ENCODE data around the gene CPNE2.

DNA sequence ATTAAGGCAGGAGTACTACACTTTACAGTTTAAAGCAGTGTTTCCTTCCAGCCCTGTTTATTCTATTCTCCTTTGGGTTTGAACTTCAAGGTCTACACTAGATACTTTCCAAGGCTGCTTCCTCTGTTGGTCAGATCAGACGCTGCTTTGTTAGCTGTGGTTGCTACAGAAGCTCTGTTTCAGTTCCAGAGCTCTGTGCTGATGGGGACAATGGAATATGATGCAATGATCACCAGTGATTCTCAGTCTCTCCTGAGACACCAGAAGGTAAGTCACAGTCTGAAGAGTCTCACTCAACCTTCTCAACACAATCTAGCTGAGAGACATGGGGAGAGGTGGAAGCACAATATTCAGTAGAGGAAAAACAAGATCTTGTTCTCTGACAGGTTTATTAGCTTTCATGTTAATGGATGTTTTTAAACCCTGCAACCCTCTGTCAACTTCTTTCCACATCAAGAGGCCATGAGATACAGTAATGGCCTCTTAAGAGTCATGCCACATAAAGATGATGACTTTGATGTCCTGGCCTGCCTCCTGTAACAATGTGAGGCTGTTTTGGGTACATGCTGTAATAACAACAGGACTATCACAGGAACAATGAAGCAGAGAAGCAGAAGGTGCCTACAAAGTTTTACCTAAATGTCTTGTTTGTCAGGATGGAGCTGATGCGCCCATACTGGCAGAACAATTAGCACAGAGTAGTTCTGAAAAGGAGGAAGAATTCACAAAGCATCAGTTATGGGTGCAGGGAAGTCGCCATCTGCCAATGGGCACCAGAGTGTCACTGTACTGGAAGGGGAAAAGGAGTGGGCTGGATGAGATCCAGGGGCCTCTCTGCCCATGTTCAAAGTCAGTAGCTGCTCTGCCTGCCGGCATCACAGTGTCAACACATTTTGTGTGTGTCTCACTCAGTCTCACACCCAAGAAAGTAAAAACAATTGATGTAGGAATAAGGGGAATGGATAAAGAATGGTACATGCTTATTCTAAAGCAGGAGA is 60.0 kb downstream of the CPNE2 start:
- TF ChIP-seq, protein P1, sequence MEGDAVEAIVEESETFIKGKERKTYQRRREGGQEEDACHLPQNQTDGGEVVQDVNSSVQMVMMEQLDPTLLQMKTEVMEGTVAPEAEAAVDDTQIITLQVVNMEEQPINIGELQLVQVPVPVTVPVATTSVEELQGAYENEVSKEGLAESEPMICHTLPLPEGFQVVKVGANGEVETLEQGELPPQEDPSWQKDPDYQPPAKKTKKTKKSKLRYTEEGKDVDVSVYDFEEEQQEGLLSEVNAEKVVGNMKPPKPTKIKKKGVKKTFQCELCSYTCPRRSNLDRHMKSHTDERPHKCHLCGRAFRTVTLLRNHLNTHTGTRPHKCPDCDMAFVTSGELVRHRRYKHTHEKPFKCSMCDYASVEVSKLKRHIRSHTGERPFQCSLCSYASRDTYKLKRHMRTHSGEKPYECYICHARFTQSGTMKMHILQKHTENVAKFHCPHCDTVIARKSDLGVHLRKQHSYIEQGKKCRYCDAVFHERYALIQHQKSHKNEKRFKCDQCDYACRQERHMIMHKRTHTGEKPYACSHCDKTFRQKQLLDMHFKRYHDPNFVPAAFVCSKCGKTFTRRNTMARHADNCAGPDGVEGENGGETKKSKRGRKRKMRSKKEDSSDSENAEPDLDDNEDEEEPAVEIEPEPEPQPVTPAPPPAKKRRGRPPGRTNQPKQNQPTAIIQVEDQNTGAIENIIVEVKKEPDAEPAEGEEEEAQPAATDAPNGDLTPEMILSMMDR (IDR thresholded peaks at IDR 0.05), result no peak
- TF ChIP-seq POLR2AphosphoS5 (IDR thresholded peaks at IDR 0.05; ENCODE audit: low read depth, low read length) (no peak), SIN3A (IDR thresholded peaks at IDR 0.05; ENCODE audit: borderline replicate concordance, insufficient read depth, low read depth, low read length) (no peak), TCF7L2 (IDR thresholded peaks at IDR 0.05; ENCODE audit: low read depth, low read length) (no peak)
- TF ChIP-seq, protein P2, sequence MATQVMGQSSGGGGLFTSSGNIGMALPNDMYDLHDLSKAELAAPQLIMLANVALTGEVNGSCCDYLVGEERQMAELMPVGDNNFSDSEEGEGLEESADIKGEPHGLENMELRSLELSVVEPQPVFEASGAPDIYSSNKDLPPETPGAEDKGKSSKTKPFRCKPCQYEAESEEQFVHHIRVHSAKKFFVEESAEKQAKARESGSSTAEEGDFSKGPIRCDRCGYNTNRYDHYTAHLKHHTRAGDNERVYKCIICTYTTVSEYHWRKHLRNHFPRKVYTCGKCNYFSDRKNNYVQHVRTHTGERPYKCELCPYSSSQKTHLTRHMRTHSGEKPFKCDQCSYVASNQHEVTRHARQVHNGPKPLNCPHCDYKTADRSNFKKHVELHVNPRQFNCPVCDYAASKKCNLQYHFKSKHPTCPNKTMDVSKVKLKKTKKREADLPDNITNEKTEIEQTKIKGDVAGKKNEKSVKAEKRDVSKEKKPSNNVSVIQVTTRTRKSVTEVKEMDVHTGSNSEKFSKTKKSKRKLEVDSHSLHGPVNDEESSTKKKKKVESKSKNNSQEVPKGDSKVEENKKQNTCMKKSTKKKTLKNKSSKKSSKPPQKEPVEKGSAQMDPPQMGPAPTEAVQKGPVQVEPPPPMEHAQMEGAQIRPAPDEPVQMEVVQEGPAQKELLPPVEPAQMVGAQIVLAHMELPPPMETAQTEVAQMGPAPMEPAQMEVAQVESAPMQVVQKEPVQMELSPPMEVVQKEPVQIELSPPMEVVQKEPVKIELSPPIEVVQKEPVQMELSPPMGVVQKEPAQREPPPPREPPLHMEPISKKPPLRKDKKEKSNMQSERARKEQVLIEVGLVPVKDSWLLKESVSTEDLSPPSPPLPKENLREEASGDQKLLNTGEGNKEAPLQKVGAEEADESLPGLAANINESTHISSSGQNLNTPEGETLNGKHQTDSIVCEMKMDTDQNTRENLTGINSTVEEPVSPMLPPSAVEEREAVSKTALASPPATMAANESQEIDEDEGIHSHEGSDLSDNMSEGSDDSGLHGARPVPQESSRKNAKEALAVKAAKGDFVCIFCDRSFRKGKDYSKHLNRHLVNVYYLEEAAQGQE (IDR thresholded peaks at IDR 0.05; ENCODE audit: insufficient read depth in 1 of 2, low read depth in 2 of 2, low read length in 1 of 2), result no peak
